GM21526 (cell line): Measurements from ENCODE around the gene GMDS.

Source experiments
- ATAC-seq: cut with Tn5 transposase; IDR thresholded peaks from one replicate; pipeline ENCODE4 v1.9.1; 2021; ENCODE audit warnings: moderate library complexity; ENCODE audit not compliant: unreplicated experiment, low FRiP score

GMDS gene

DNA sequence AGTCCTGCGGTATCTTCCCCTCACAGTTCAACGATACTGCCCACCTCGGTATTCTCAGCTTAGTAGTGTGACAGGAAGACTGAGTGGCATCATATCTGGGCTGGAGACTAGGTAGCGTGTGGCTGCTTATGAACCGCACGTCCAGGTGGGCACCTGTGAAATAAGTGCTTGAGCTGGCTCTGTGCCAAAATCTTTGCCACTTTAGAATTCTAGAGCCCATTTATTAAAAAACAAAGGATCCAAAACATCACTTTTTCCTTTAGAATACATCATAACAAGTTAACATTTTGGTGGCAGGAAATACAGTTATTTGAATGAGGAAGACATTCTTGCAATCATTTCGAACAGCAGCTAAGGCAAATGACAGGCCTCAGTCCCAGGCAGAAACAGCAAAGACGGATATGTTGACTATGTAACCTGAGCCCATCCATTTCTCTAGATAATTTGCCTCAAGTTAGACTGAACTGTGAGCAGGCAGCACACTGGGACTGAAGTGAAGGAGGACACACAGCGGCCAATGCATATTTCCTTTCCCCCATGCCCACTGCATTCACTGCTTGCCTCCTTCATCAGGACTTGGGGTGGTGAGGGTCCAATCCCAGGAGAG lies 136.6 kb downstream of the GMDS start:
- no peak for ATAC-seq

DNA sequence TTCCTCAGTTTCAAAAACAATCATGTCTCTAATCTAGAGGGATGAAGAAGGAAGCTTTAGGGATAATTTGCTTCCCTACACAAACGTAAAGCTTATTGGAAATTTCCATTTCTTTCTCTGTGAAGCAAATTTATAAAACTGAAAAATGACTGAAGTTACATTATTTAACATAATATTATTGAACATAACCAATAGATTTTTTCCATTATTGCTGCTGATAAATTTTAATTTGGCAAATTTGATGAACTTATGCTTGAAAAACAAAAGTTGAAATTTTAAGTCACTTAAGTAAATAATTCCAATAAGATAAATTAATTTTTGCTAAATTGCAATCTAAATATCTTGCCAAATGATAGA lies 140.9 kb downstream of the GMDS start:
- ATAC-seq: no peak

DNA sequence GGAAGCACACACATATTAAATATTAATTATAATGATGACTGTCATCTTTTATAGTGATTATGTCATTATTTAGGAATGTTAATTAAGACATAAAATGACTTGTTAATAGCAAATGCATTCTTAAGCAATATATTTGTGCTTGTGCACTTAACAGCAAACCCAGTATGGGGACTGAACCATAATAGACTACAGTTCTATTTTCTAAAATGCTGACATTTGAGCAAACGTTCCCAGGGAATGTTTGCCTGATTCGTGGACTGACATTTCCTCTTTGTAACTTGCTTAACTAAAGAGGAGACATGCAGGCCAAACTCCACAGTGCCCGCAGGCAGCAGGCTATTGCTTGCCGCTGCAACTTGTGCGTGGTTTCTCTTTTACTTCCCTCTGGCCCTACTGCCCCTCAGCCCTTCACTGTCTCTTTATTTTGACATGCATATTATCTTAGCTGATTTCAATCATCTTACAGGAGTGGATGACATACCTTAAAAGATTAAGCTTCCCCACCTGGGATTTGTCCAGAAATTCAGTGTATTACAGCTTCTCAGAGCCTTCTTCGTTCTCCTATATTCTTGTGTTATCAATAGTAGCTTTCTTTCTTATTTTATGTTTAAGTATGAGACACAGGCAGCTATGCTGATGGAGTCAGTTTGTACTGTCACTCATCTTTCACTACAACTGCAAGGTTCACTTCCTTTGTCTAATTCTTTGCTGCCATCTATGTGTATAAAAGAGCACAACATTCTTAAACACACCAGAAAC lies 141.5 kb downstream of the GMDS start:
- ATAC-seq: no peak

DNA sequence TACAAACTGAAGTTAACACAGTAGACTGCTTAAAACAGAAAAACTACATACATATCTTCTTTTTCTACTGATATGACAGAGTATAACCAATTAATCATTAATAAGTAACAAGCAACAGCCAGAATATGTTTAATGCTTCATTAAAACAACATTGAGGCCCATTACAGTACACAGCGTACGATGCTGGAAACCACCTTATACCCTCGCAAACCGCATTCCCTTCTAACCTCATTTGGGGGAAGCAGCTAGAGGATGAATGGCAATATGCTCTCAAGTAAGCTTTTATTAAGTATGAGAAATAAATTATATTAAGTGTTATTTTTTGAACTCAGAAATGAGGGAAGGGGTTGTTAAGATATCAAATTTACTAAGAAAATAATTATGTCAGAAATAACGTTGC lies 142.4 kb downstream of the GMDS start:
- ATAC-seq: no peak

GRCh38 chr6:2102316-2102883 lies 143.0 kb downstream of the GMDS start:
- ATAC-seq: no peak

DNA sequence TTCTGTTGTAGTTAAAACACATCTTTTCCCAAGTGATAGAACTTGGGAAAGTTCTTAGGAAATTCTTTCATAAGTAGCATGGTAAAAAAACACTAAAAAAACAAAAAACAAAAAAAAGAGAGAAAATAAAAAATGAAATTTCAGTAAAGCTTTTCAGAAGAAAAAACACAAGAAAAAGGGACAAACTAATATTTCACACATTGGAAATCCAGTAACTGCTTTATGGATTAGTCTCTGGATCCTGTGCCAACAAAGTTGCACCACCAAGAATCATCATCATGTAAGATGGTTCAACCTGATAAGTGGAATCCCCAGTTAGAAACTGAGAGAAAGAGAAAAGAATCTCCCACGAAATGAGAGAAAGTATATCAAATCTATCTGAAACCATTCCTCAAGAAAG lies 144.2 kb downstream of the GMDS start:
- no peak for ATAC-seq

DNA sequence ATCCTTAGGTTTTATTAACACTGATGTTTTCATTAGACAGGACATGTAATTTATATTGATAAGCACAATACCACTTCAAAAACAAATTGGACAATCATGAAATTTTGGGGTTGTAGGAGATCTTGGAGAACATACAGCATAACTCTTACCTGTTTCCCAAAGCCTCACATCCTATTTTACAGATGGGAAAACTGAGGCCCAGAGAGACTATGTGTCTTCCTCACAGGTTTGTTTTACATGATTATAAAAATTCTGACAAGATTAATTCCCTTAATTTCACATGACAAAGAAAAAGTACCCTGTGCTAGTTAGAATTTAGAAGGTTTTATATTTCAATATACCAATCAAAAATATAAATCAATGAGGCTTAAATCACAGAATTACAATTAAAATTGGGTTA lies 145.5 kb downstream of the GMDS start:
- ATAC-seq: no peak

GRCh38 chr6:2097464-2097863 lies 147.9 kb downstream of the GMDS start:
- no peak for ATAC-seq

DNA sequence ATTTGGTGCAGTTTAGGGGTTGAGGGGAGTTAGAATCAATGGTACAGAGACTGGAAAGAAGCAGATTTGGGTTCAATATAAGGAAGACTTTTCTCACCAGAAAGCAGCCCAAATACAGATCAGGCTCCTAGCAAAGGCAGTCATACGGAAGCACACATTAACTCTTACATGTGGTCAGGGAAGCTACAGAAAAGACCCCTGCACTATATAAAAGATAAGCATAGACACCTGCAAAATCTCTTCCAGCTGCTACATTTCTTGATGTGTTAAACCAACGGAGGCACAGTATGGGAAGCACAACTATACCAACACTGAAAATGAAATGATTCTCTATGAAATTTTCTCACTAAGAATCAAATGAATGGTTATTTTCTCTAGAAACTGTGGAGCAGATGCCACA lies 150.8 kb downstream of the GMDS start:
- no peak for ATAC-seq

DNA sequence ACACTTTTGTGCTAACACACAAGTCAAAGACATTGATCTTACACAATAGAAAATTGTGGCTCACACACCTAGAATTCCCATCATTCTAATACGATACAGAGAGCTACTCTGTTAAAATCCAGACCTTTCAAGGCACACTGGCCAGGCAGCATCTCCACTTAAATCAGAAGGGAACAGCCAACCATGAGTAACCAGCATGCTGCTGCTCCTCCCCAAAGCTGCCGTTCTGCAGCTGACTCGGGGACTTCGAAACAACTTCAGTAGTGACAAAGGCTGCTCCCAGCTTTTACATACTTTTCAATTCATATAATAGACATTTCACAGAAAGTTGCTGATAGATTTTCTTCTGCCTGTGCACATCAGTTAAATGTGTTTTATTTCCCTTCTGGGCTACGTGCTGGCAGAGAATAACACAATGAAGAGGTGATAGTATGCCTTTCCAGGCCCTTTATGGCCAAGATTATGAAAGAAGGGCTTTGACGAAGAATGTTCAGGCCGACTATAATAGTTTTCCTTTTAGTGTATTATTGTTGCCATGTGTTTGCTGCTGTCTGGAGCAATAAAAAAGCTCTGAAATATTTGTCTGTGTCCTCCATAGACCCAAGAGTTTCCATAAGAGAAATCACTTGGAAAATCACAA lies 159.0 kb downstream of the GMDS start:
- no peak for ATAC-seq

GRCh38 chr6:2085657-2086056 lies 159.7 kb downstream of the GMDS start:
- ATAC-seq: no peak

DNA sequence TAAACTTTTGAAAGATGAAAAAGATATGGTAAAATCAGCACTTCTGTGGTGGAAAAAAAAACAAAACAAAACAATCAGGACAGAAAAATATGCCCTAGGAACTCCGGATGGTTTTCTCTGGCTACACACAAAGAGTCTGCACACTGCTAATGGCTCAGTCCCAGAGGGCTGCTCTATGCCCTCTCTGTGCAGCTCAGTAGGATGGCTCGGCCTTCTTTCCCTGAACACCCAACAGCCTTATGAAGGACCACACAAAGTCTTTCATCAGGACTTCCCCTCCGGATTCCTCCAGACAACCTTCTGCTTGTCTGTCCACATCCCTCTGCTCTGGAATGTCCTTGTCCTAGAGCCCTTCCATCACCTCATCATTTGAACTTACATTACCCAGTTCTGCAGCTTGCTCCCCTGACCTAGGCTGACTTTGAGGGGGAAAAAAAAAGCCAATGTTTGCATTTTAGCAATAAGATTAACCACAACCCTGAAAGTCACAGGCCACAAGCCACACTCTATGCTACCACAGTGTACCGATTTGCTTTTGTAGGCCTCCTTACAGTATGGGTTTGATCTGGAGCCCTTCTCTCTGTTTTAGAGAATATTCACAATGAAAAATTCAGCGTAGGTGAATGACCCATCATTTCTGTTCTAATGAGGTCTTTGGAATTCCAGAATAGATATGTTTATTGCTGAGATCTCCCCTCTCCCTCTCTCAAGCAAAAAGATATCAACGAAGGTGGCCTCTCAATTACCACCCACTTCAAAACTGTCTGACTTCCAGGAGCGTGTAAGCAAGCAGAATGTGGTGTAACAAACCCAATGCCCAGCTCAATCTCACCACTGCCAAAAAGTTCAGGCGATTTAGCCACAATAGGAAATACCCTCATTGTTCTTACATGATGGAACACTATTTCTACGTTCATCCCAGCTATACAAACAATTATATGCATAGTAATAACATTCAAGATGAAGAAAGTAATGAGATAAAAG lies 164.0 kb downstream of the GMDS start:
- ATAC-seq: peak; percentile 88

GRCh38 chr6:2078888-2079287 lies 166.5 kb downstream of the GMDS start:
- ATAC-seq: no peak

DNA sequence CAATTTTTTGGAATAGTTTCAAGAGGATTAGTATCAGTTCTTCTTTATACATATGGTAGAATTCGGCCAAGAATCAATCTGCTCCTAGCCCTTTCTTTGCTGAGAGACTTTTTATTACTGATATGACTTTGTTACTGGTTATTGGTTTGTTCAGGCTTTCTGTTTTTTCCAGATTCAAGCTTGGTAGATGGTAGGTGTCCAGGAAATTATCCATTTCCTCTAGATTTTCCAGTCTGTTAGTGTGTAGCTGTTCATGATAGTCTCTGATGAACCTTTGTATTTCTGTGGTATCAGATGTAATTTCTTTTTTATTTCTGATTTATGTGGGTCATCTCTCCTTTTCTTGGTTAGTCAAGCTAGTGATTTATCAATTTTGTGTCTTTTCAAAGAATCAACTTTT lies 167.6 kb downstream of the GMDS start:
- no peak for ATAC-seq

DNA sequence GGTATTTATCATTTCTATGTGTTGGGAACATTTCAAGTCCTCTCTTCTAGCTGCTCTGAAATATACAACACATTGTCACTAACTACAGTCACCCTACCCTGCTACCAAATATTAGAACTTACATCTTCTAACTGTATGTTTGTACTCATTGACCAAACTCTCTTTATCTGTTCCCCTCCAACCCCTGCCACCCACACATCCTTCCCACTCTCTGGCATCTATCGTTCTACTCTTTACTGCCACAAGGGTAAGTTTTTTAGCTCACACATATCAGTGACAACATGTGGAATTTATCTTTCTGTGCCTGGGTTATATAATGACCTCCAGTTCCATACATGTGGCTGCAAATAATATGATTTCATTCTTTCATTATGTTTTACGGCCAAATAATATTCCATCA lies 171.9 kb downstream of the GMDS start:
- ATAC-seq: no peak

- no peak for ATAC-seq
Observed at GRCh38 chr6:2072453-2072852, 173.0 kb downstream of the GMDS start.

DNA sequence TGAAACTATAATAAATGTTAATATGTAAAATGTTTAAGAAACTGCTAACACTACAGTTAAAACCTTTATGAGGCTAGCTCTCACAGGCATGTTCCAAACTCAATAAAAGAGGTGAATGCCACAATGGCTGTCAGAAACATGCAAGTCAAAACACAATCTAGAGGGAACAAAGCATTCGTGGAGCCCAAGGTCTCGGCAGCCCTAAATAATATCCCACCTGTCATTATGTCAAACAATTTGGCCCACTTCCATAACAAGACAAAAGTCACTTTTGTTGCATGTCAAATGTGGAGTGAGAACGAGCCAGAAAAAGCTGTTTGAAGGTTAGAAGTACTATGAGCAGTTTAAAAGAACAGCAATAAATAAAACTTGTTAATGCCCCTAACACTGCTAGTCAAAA lies 181.9 kb downstream of the GMDS start:
- ATAC-seq: no peak

DNA sequence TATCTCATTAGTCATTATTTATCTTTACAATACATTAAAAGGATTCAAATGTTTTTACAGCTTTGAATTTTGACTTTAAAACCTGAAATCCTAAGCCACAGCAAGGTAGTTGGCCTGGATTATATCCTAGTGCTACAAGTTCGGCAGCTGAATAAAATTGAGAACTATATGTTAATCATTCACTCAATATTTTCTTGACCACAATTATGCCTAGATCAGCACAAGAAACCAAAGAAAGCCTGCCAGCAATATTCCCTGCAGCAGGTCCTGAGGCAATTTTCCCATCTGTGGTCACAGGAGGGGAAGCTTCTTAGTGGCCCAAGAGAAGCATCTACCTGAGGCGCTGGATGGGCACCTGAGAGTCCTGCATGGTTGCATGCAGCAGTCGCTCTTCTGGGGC lies 183.5 kb downstream of the GMDS start:
- no peak for ATAC-seq

GRCh38 chr6:2055911-2056310 lies 189.5 kb downstream of the GMDS start:
- ATAC-seq: no peak

- no peak for ATAC-seq
Observed at GRCh38 chr6:2055143-2055542, 190.3 kb downstream of the GMDS start.
